ENCODE results near the gene CYLD.

DNA sequence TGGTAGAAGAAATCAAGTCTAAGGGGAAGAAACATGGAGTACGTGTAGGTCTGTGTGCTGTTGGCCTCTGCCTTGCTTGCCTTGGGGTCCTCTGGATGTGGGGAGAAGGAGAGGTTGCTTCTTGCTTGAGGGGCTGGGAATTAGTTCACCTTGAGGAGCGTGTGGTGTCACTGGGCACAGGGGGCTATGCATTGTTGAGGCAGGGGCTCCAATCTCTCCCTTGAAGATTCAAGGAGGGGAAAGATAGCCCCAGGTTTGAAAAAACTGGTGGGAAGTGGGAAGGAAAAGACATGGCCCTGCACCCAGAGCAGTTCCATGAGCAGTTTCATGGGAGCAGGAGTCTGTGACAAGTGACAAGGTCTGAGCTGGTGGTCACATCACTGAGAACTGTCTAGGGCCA lies 103.4 kb downstream of the CYLD start:
- no peak for TF ChIP-seq POLR2AphosphoS5 (IDR thresholded peaks at IDR 0.05; ENCODE audit: borderline replicate concordance, low read depth, low read length)
- no peak for TF ChIP-seq EZH2 (IDR thresholded peaks at IDR 0.05)
